BLaER1 treated with 17β-estradiol and CSF1 and Interleukin-3, amounts not matched to agents 10 nM and 100 nM (cell line): ENCODE results near the gene GSAP.
A peak's percentile ranks its signal among the peaks of the same experiment; 100 is the strongest.

Source experiments
- H3K27ac ChIP-seq, 11 experiments: shearing (Covaris generic); formaldehyde crosslinking; 2 replicates each; pipeline ENCODE4 v1.8.1; 2022
- H3K27me3 ChIP-seq, 11 experiments: shearing (Covaris generic); formaldehyde crosslinking; 2 replicates each; pipeline ENCODE4 v1.8.1; 2022
- H3K36me3 ChIP-seq, 11 experiments: shearing (Covaris generic); formaldehyde crosslinking; 2 replicates each; pipeline ENCODE4 v1.8.1; 2022
- H3K4me1 ChIP-seq, 10 experiments: shearing (Covaris generic); formaldehyde crosslinking; 2 replicates each; pipeline ENCODE4 v1.8.1; 2022
- H3K4me2 ChIP-seq, 11 experiments: shearing (Covaris generic); formaldehyde crosslinking; 2 replicates each; pipeline ENCODE4 v1.8.1; 2022
- H3K4me3 ChIP-seq, 10 experiments: shearing (Covaris generic); formaldehyde crosslinking; 2 replicates each; pipeline ENCODE4 v1.8.1; 2022
- H3K9ac ChIP-seq, 11 experiments: shearing (Covaris generic); formaldehyde crosslinking; 2 replicates each; pipeline ENCODE4 v1.8.1; 2022
- H3K9me3 ChIP-seq, 11 experiments: shearing (Covaris generic); formaldehyde crosslinking; replicated peaks in 1 of 11; 2 replicates each; pipeline ENCODE4 v1.8.1; 2022
- H4K20me1 ChIP-seq, 11 experiments: shearing (Covaris generic); formaldehyde crosslinking; 2 replicates each; pipeline ENCODE4 v1.8.1; 2022
- Cebpa-rat ChIP-seq, 11 experiments: shearing (Covaris generic); IDR thresholded peaks; 2 replicates each; pipeline ENCODE4 v1.8.1; 2022

GSAP gene

DNA sequence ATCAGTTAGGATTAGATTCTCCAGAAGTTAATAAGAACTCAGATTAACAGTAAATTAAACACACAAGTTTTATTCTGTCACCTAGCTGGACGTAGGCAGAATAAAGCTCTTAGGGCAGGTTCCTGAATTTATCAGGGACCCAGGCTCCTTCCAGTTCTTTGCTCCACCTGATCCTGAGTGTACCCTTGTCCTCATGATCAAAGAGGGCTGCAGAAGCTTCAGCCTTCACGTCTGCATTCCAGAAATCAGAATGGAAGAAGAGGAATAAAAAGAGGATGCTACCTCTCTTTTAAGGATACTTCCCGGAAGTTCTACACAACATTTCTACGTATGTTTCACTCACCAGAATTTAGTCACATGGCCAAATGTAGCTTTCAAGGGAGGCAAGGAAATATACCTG lies 1.7 kb upstream of the GSAP start:
- H4K20me1 ChIP-seq: no peaks in the 10 kb centered on the region
- no peak overlapping the region for H3K9ac ChIP-seq
- H3K9me3 ChIP-seq: no peaks in the 10 kb centered on the region
- no peak overlapping the region for H3K27ac ChIP-seq
- peaks cover 0 to 20% (median 0%) of the 10 kb centered on the region in 11 experiments; a peak in 8 of 22 replicates for H3K27me3 ChIP-seq
- no peak overlapping the region; a peak in 1 of 22 replicates for H3K4me2 ChIP-seq
- no peaks in the 10 kb centered on the region for H3K36me3 ChIP-seq
- TF ChIP-seq Cebpa-rat (IDR thresholded peaks at IDR 0.05): no peak
- H3K4me1 ChIP-seq: peaks cover 26 to 74% (median 32%) of the 10 kb centered on the region in 10 experiments
- H3K4me3 ChIP-seq: no peak overlapping the region

DNA sequence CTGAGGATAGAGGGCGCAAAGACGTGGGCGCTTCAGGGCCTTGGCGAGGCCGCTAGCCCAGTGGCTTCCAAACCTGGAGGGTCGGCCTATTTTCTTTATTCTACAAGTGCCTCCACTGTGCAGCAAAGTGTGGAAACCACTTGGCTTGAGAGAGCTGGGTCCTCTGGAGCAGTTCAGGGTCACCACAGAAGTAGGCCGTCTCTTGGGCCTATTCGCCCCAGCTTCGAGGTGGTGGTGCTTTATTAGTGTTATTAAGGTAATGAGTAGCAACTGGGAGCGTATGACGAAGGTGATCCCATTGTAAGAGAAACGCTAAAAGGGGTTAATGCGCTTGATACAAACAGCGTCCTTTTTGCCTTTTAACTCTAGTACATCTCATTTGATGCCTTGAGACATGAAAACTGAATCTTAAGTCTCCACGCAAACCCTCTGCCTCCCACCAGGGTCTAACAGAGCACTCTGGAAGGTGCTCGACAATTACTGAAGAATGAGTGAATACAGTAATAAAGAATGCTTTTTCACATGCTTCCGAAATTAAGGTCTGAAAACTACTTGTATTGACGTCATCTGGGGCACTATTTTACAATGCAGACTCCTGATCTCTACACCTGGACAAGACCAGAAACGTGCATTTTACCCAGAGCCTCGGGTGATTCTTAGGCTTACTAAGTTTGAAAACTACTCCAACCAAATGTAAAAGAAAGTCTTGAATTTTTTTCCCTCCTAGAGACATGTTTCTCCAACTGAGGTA lies 647 bp upstream of the GSAP start:
- no peak for TF ChIP-seq Cebpa-rat (IDR thresholded peaks at IDR 0.05)
- H3K36me3 ChIP-seq: no peaks in the 10 kb centered on the region
- peaks cover 26 to 74% (median 32%) of the 10 kb centered on the region in 10 experiments for H3K4me1 ChIP-seq
- peak overlapping the region; percentile 72 to 99 (median 87) for H3K9ac ChIP-seq
- H3K4me3 ChIP-seq: peak overlapping the region; percentile 70 to 91 (median 72)
- H3K27ac ChIP-seq: peak overlapping the region; percentile 77 to 96 (median 87); a peak in 21 of 22 replicates
- H4K20me1 ChIP-seq: no peaks in the 10 kb centered on the region
- no peaks in the 10 kb centered on the region for H3K9me3 ChIP-seq
- H3K27me3 ChIP-seq: peaks cover 0 to 20% (median 0%) of the 10 kb centered on the region in 11 experiments; a peak in 8 of 22 replicates
- H3K4me2 ChIP-seq: peak overlapping the region; percentile 93 to 100 (median 98)

DNA sequence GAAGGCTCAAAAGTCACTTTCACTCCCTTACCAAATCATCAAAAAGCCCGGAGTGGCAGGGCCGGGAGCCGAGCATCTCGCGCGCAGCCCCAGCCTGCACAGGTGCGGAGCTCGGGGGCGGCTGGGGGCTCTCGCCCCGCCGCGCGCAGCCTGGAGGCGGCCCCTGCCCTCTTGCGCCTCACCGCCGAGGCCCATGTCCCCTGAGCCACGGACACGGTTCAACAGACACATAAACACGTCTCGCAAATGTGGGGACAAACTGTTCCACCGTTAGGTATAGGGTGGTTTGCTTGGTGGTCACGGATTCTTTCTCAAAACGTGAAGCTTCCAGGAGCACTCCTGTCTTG lies 700 bp downstream of the GSAP start:
- H3K9me3 ChIP-seq: no peaks in the 10 kb centered on the region
- no peaks in the 10 kb centered on the region for H4K20me1 ChIP-seq
- peaks cover 26 to 74% (median 31%) of the 10 kb centered on the region in 10 experiments for H3K4me1 ChIP-seq
- H3K9ac ChIP-seq: peak overlapping the region; percentile 72 to 99 (median 87)
- peak overlapping the region; percentile 77 to 96 (median 87) for H3K27ac ChIP-seq
- no peaks in the 10 kb centered on the region for H3K36me3 ChIP-seq
- H3K27me3 ChIP-seq: peaks cover 0 to 20% (median 0%) of the 10 kb centered on the region in 11 experiments; a peak in 8 of 22 replicates
- H3K4me3 ChIP-seq: peak overlapping the region; percentile 70 to 91 (median 72)
- TF ChIP-seq Cebpa-rat (IDR thresholded peaks at IDR 0.05): no peak
- peak overlapping the region; percentile 93 to 100 (median 98) for H3K4me2 ChIP-seq

DNA sequence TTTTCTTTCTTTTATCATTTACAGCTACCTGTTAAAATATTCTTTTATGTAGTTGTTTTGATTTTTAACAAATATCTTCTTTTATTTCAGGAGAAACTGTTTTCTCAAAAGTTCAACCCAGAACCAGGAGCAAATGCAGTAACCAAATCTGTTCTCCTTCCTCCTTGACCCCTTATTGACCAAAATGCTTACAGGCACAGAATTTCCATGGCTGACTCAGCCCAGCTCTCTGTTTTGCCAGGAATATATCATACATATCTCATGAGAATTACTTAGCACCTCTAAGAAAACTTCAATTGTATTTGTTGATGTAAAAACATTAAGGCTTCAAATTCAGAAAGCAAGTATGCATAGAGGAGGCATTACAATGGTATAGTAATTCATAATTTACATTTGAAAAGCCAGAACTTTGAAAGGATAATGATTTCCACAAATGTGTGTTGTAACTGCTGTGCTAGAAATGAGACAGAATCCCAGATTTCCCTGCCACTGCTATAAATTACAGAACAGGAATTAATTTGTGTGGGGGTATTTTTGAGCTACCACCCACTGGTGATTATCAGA lies 2.2 kb downstream of the GSAP start:
- H3K27ac ChIP-seq: peak overlapping the region in 4 of 11 experiments; percentile 92 to 96 (median 94); a peak in 8 of 22 replicates
- peak overlapping the region in 4 of 10 experiments; percentile 76 to 91 (median 84); a peak in 7 of 20 replicates for H3K4me3 ChIP-seq
- H3K4me2 ChIP-seq: peak overlapping the region; percentile 93 to 100 (median 98)

DNA sequence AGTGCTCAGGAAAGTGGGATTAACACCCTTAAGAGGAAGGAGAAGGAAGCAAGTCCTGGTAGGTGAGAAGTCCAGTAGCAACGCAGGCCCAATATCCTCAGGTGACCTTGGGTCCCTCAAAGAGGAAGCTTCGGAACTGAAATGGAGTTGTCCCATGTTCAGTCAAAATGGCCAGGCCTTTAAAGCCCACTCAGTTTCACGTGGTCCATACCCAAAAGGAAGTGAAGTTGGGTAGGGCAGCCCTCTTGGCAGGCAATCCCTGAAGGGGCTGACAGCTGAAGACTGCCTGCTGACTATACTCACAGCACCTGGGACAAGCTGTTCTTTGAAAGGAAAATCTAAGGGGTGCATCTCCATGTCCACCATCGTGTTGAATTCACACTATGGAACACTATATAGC lies 3.0 kb downstream of the GSAP start:
- TF ChIP-seq Cebpa-rat (IDR thresholded peaks at IDR 0.05): no peak
- no peaks in the 10 kb centered on the region for H3K9me3 ChIP-seq
- H4K20me1 ChIP-seq: no peaks in the 10 kb centered on the region
- peaks cover 0 to 20% (median 0%) of the 10 kb centered on the region in 11 experiments; a peak in 8 of 22 replicates for H3K27me3 ChIP-seq
- H3K4me3 ChIP-seq: peak overlapping the region in 1 of 10 experiments; percentile 7; a peak in 2 of 20 replicates
- peak overlapping the region in 6 of 11 experiments; percentile 4 to 97 (median 93); a peak in 10 of 22 replicates for H3K4me2 ChIP-seq
- H3K27ac ChIP-seq: peak overlapping the region in 5 of 11 experiments; percentile 5 to 96 (median 94); a peak in 8 of 22 replicates
- no peaks in the 10 kb centered on the region for H3K36me3 ChIP-seq
- peak overlapping the region in 2 of 11 experiments; percentile 90 to 98; a peak in 2 of 22 replicates for H3K9ac ChIP-seq
- H3K4me1 ChIP-seq: peaks cover 26 to 84% (median 36%) of the 10 kb centered on the region in 10 experiments

More for the DNA sequence above, 2.2 kb downstream of the GSAP start:
- H3K9me3 ChIP-seq: no peaks in the 10 kb centered on the region
- no peak for TF ChIP-seq Cebpa-rat (IDR thresholded peaks at IDR 0.05)
- H3K27me3 ChIP-seq: peaks cover 0 to 20% (median 0%) of the 10 kb centered on the region in 11 experiments; a peak in 8 of 22 replicates
- no peaks in the 10 kb centered on the region for H3K36me3 ChIP-seq
- H3K9ac ChIP-seq: peak overlapping the region in 4 of 11 experiments; percentile 90 to 99 (median 94); a peak in 8 of 22 replicates
- no peaks in the 10 kb centered on the region for H4K20me1 ChIP-seq
- peaks cover 26 to 77% (median 36%) of the 10 kb centered on the region in 10 experiments for H3K4me1 ChIP-seq

DNA sequence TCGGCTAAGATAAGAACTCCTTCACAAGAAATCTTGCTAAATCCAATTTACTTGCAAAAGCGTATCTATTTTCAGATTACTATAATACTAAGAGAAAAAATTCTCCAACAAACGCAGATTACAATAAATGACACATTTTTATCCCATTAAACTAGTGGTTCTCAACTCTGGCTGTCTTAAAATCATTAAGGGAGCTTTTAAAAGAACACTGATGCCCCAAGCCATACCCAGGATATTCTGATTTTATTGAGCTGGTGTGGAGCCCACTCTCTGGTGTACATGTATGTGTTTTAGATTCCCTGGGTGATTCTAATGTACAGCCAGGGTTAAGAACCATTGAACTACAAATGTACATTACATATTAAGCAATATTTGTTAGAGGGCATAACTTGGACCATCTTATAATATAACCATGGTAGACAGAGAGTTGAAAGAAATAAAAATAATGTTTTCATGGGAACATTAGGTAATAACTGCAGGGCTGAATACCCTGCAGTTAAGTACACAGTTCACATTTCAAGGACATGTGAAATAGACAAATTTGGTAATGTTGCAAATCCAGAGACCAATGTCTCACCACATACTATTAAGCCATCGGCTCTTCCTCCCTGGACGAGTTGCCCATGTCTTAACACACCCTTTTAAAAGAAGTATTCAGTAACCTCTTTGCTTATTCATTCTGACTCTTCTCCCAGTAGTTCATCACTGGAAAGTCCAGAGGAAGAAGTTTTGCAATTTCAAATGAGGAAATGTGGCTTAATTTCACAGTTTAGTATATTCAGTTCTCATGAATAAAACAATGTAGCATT lies 6.2 kb downstream of the GSAP start:
- Histone ChIP-seq H3K36me3 (no peaks in the 10 kb centered on the region), H3K27me3 (peaks cover 0 to 8% (median 0%) of the 10 kb centered on the region in 11 experiments; a peak in 6 of 22 replicates), H3K4me2 (peak overlapping the region in 6 of 11 experiments; percentile 30 to 93 (median 66); a peak in 12 of 22 replicates), H3K4me3 (peak overlapping the region in 1 of 10 experiments; percentile 9; a peak in 1 of 20 replicates), H3K4me1 (peaks cover 10 to 87% (median 20%) of the 10 kb centered on the region in 10 experiments), H3K9ac (peak overlapping the region in 5 of 11 experiments; percentile 34 to 79 (median 72); a peak in 9 of 22 replicates), H4K20me1 (no peaks in the 10 kb centered on the region), H3K9me3 (no peaks in the 10 kb centered on the region), H3K27ac (peak overlapping the region in 7 of 11 experiments; percentile 25 to 95 (median 85); a peak in 13 of 22 replicates)
- peak in 6 of 11 experiments; percentile 24 to 92 (median 53); a peak in 6 of 22 replicates for TF ChIP-seq Cebpa-rat (IDR thresholded peaks at IDR 0.05)

DNA sequence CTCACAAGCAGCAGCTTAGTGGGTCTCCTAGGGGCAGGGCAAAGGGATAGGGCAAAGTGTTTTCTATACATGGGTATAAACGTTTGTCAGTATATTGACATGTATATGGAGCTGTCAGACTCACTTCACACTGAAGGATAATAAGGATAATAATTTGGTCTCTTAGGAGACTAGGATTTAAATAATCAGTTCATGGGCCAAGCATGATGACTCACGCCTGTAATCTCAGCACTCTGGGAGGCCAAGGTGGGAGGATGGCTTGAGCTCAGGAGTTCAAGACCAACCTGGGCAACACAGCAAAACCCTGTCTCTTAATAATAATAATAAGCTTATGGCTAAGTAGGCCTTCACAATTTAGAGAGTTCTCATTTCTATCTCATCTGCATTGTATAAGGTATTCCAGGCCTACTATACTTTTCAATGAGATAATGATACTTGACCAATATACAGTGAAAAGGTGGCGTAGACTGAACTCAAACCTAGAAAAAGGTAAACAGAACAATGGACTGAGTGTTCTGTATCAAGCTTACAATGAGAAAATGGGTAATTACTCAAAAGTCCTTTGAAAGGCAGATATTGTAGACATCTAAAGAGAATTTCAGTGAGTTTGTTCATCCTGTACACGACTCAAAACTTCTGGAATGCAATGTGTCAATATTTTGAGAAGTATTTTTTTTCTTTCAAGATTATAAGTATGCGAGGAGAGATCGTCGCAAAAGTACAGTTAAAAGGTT lies 7.0 kb downstream of the GSAP start:
- Histone ChIP-seq H4K20me1 (no peaks in the 10 kb centered on the region), H3K4me3 (no peak overlapping the region), H3K27ac (peak overlapping the region in 7 of 11 experiments; percentile 25 to 95 (median 85); a peak in 13 of 22 replicates), H3K27me3 (peaks cover 0 to under 1% (median 0%) of the 10 kb centered on the region in 11 experiments; a peak in 1 of 22 replicates), H3K4me2 (peak overlapping the region in 4 of 11 experiments; percentile 55 to 93 (median 84); a peak in 9 of 22 replicates), H3K9me3 (no peaks in the 10 kb centered on the region), H3K36me3 (peaks cover 0 to 3% (median 0%) of the 10 kb centered on the region in 11 experiments; a peak in 2 of 22 replicates), H3K9ac (peak overlapping the region in 4 of 11 experiments; percentile 61 to 79 (median 72); a peak in 9 of 22 replicates), H3K4me1 (peaks cover 2 to 88% (median 12%) of the 10 kb centered on the region in 10 experiments)
- TF ChIP-seq Cebpa-rat (IDR thresholded peaks at IDR 0.05): no peak
